ENCODE data around the gene TSPEAR.

GRCh38 chr21:44482581-44483287 lies 228.6 kb downstream of the TSPEAR start:
- TF ChIP-seq CTCF (IDR thresholded peaks at IDR 0.05; ENCODE audit: low read depth, low read length) = no peak
- TF ChIP-seq POLR2A (IDR thresholded peaks at IDR 0.05; ENCODE audit: extremely low read depth, insufficient read length) = no peak
- no peak for TF ChIP-seq MAX (IDR thresholded peaks at IDR 0.05; ENCODE audit: low read depth, low read length)

Measured in NB4 (cell line).